ENCODE data around the gene KDM4C. TPM values are rescaled to one million over a fixed set of nuclear protein-coding genes. Genes with fewer than 3 reads are reported as not detected.

The KDM4C gene
- polyA plus RNA-seq, 4 donors: 12.6 to 27.3 (median 18.9) TPM

DNA sequence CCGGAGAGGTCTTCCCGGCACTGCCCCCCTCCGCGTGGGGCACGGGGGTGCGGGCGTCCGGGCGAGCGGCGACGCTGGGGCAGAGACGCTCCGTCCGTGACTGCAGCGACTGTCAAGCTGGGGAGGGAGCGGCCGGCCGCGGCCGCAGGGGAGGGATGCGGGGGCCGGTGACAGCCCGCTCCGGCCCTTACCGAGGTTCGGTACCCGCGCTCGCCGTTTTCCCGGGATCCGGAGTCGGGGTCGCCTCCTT lies 400 bp downstream of the KDM4C start:
- peaks cover 0 to 4% (median 2%) of the 10 kb centered on the region in 3 donors for H3K4me1 ChIP-seq (ENCODE audit: control insufficient read depth in 3 of 3, insufficient read depth in 2 of 3, low read depth in 1 of 3, low read length in 2 of 3)
- no peak for DNase-seq
- H3K9me3 ChIP-seq (ENCODE audit: control insufficient read depth in 2 of 2, insufficient read depth in 1 of 2, low read depth in 1 of 2, low read length in 1 of 2): peaks cover 0 to 3% of the 10 kb centered on the region in 2 donors
- no peak for FAIRE-seq
- H3K36me3 ChIP-seq (ENCODE audit: control insufficient read depth in 3 of 3, insufficient read depth in 2 of 3, low read depth in 1 of 3, low read length in 3 of 3): peaks cover 0 to 2% (median 0%) of the 10 kb centered on the region in 3 donors
- 0 to 1% (median 1%) methylated on average over 29 to 35 of the region's 35 CpGs for WGBS, 3 donors
- H3K4me3 ChIP-seq (ENCODE audit: low read depth in 1 of 3, low read length in 3 of 3): peak overlapping the region; percentile 81 to 92 (median 85)
- H3K27me3 ChIP-seq (ENCODE audit: control insufficient read depth in 3 of 3, insufficient read depth in 3 of 3, low read length in 3 of 3): no peaks in the 10 kb centered on the region
- H3K27ac ChIP-seq (ENCODE audit: low read depth in 1 of 3, low read length in 2 of 3): peak overlapping the region; percentile 96 to 98 (median 98)

DNA sequence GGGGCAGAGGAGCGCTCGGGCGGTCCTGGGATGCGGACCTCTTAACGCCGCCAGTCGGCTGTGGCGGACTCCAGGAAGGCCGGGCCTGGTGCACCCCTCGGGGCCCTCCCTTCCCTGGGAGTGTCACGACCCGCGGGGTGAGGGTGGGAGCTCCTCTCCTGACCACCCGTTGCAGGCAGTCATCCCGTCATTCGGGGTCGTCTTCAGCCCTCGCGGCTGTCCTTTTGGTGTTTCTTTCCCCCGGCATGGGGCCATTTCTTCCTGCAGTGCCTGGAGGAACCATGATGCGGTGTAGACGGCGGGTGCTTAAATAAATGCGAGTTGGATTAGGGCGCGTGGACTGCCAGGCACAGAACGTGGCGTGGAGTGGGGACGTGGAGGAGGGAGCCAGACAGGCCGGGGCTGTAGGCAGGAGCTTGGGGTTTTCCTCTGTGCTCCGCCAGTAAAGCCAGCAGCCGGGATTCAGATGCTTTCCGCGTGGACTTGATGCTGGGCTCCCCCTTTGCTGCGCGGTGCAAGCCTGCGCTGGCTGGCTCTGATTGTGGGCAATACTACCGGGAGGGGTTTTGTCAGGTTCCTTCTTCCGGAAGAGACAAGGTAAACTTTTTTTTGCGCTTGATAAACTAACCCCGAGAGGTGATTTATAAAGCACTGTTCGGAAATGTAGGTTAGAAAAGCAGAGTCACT lies 868 bp downstream of the KDM4C start:
- Histone ChIP-seq H3K9me3 (ENCODE audit: control insufficient read depth in 2 of 2, insufficient read depth in 1 of 2, low read depth in 1 of 2, low read length in 1 of 2) (peaks cover 0 to 5% of the 10 kb centered on the region in 2 donors), H3K27ac (ENCODE audit: low read depth in 1 of 3, low read length in 2 of 3) (peak overlapping the region; percentile 96 to 98 (median 98)), H3K4me3 (ENCODE audit: low read depth in 1 of 3, low read length in 3 of 3) (peak overlapping the region; percentile 81 to 92 (median 85)), H3K27me3 (ENCODE audit: control insufficient read depth in 3 of 3, insufficient read depth in 3 of 3, low read length in 3 of 3) (no peaks in the 10 kb centered on the region), H3K36me3 (ENCODE audit: control insufficient read depth in 3 of 3, insufficient read depth in 2 of 3, low read depth in 1 of 3, low read length in 3 of 3) (peaks cover 0 to 4% (median 0%) of the 10 kb centered on the region in 3 donors), H3K4me1 (ENCODE audit: control insufficient read depth in 3 of 3, insufficient read depth in 2 of 3, low read depth in 1 of 3, low read length in 2 of 3) (peaks cover 0 to 4% (median 2%) of the 10 kb centered on the region in 3 donors)
- FAIRE-seq (no peak), DNase-seq (peak; percentile 65 to 87)
- WGBS, 3 donors: 0% methylated on average over 42 of the region's 42 CpGs

GRCh38 chr9:6759185-6759977 lies 1.6 kb downstream of the KDM4C start:
- peaks cover 0 to 5% (median 0%) of the 10 kb centered on the region in 3 donors for H3K36me3 ChIP-seq (ENCODE audit: control insufficient read depth in 3 of 3, insufficient read depth in 2 of 3, low read depth in 1 of 3, low read length in 3 of 3)
- FAIRE-seq: no peak

GRCh38 chr9:6761306-6761705 lies 3.5 kb downstream of the KDM4C start:
- H3K4me1 ChIP-seq (ENCODE audit: control insufficient read depth in 3 of 3, insufficient read depth in 2 of 3, low read depth in 1 of 3, low read length in 2 of 3): peaks cover 0 to 7% (median 4%) of the 10 kb centered on the region in 3 donors

More at GRCh38 chr9:6759185-6759977, 1.6 kb downstream of the KDM4C start:
- Histone ChIP-seq H3K4me1 (ENCODE audit: control insufficient read depth in 3 of 3, insufficient read depth in 2 of 3, low read depth in 1 of 3, low read length in 2 of 3) (peaks cover 0 to 4% (median 2%) of the 10 kb centered on the region in 3 donors), H3K27ac (ENCODE audit: low read depth in 1 of 3, low read length in 2 of 3) (peak overlapping the region; percentile 96 to 98 (median 98)), H3K4me3 (ENCODE audit: low read depth in 1 of 3, low read length in 3 of 3) (peak overlapping the region; percentile 81 to 92 (median 85)), H3K27me3 (ENCODE audit: control insufficient read depth in 3 of 3, insufficient read depth in 3 of 3, low read length in 3 of 3) (no peaks in the 10 kb centered on the region), H3K9me3 (ENCODE audit: control insufficient read depth in 2 of 2, insufficient read depth in 1 of 2, low read depth in 1 of 2, low read length in 1 of 2) (peaks cover 0 to 5% of the 10 kb centered on the region in 2 donors)
- 9 to 23% (median 13%) methylated on average over 27 of the region's 27 CpGs for WGBS, 3 donors
- DNase-seq: no peak

DNA sequence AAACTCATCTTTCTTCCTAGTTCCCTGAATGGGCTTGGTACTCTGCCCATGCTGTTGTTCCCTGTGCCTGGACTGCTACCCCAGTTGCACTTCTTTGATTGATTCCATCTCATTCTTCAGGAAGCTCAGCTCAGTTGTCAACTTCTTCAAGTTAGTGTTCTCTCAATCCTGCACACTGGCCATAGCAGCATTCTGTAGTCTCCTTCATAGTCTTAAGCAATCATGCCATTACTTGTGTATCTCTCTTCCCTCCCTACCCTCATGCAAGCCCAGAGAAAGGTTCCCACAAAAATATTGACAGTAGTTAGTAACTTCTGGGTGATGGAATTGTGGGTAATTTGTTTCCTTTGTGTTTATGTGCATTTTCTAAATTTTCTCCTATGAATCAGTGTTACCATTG lies 5.5 kb downstream of the KDM4C start:
- Histone ChIP-seq H3K36me3 (ENCODE audit: control insufficient read depth in 3 of 3, insufficient read depth in 2 of 3, low read depth in 1 of 3, low read length in 3 of 3) (peaks cover 0 to 5% (median 0%) of the 10 kb centered on the region in 3 donors), H3K4me3 (ENCODE audit: low read depth in 1 of 3, low read length in 3 of 3) (no peak overlapping the region), H3K9me3 (ENCODE audit: control insufficient read depth in 2 of 2, insufficient read depth in 1 of 2, low read depth in 1 of 2, low read length in 1 of 2) (peaks cover 0 to 5% of the 10 kb centered on the region in 2 donors), H3K4me1 (ENCODE audit: control insufficient read depth in 3 of 3, insufficient read depth in 2 of 3, low read depth in 1 of 3, low read length in 2 of 3) (peaks cover 0 to 7% (median 4%) of the 10 kb centered on the region in 3 donors), H3K27ac (ENCODE audit: low read depth in 1 of 3, low read length in 2 of 3) (no peak overlapping the region), H3K27me3 (ENCODE audit: control insufficient read depth in 3 of 3, insufficient read depth in 3 of 3, low read length in 3 of 3) (no peaks in the 10 kb centered on the region)
- DNase-seq (no peak), FAIRE-seq (no peak)

More at GRCh38 chr9:6761306-6761705, 3.5 kb downstream of the KDM4C start:
- Histone ChIP-seq H3K27ac (ENCODE audit: low read depth in 1 of 3, low read length in 2 of 3) (no peak overlapping the region), H3K4me3 (ENCODE audit: low read depth in 1 of 3, low read length in 3 of 3) (no peak overlapping the region), H3K9me3 (ENCODE audit: control insufficient read depth in 2 of 2, insufficient read depth in 1 of 2, low read depth in 1 of 2, low read length in 1 of 2) (peaks cover 0 to 5% of the 10 kb centered on the region in 2 donors), H3K27me3 (ENCODE audit: control insufficient read depth in 3 of 3, insufficient read depth in 3 of 3, low read length in 3 of 3) (no peaks in the 10 kb centered on the region), H3K36me3 (ENCODE audit: control insufficient read depth in 3 of 3, insufficient read depth in 2 of 3, low read depth in 1 of 3, low read length in 3 of 3) (peaks cover 0 to 5% (median 0%) of the 10 kb centered on the region in 3 donors)
- 35 to 77% (median 43%) methylated on average over 4 of the region's 4 CpGs for WGBS, 3 donors
- FAIRE-seq (no peak), DNase-seq (no peak)

GRCh38 chr9:6764011-6764410 lies 6.2 kb downstream of the KDM4C start:
- Histone ChIP-seq H3K27me3 (ENCODE audit: control insufficient read depth in 3 of 3, insufficient read depth in 3 of 3, low read length in 3 of 3) (no peaks in the 10 kb centered on the region), H3K36me3 (ENCODE audit: control insufficient read depth in 3 of 3, insufficient read depth in 2 of 3, low read depth in 1 of 3, low read length in 3 of 3) (peaks cover 0 to 5% (median 0%) of the 10 kb centered on the region in 3 donors), H3K9me3 (ENCODE audit: control insufficient read depth in 2 of 2, insufficient read depth in 1 of 2, low read depth in 1 of 2, low read length in 1 of 2) (peaks cover 0 to 5% of the 10 kb centered on the region in 2 donors), H3K27ac (ENCODE audit: low read depth in 1 of 3, low read length in 2 of 3) (no peak overlapping the region), H3K4me1 (ENCODE audit: control insufficient read depth in 3 of 3, insufficient read depth in 2 of 3, low read depth in 1 of 3, low read length in 2 of 3) (peaks cover 0 to 7% (median 4%) of the 10 kb centered on the region in 3 donors), H3K4me3 (ENCODE audit: low read depth in 1 of 3, low read length in 3 of 3) (no peak overlapping the region)
- WGBS, 3 donors: 96 to 100% (median 99%) methylated on average over 2 of the region's 2 CpGs
- FAIRE-seq (no peak), DNase-seq (no peak)

DNA sequence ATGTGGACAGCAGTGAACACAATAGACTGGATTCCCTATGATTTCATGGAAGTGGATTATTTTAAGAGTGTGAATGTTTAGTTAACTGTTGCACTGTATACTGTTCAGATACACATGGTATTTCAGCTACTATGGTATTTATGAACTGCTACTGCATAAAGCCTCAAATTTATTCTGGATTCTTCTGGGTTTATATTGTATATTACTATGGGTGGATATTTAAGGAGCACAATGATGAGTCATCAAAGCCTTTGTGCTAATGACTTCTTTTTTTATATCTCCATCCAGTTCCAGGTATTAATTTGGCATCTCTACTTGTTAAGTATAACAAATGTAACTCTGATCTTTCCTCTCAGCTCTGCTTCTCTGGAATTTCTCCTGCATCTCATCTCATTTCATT lies 6.8 kb downstream of the KDM4C start:
- peaks cover 0 to 5% (median 0%) of the 10 kb centered on the region in 3 donors for H3K36me3 ChIP-seq (ENCODE audit: control insufficient read depth in 3 of 3, insufficient read depth in 2 of 3, low read depth in 1 of 3, low read length in 3 of 3)
- FAIRE-seq (no peak), DNase-seq (no peak)

GRCh38 chr9:6764950-6765349 lies 7.2 kb downstream of the KDM4C start:
- Histone ChIP-seq H3K27me3 (ENCODE audit: control insufficient read depth in 3 of 3, insufficient read depth in 3 of 3, low read length in 3 of 3) (no peaks in the 10 kb centered on the region), H3K4me3 (ENCODE audit: low read depth in 1 of 3, low read length in 3 of 3) (no peak overlapping the region), H3K4me1 (ENCODE audit: control insufficient read depth in 3 of 3, insufficient read depth in 2 of 3, low read depth in 1 of 3, low read length in 2 of 3) (peaks cover 0 to 7% (median 3%) of the 10 kb centered on the region in 3 donors), H3K36me3 (ENCODE audit: control insufficient read depth in 3 of 3, insufficient read depth in 2 of 3, low read depth in 1 of 3, low read length in 3 of 3) (peaks cover 0 to 5% (median 0%) of the 10 kb centered on the region in 3 donors), H3K27ac (ENCODE audit: low read depth in 1 of 3, low read length in 2 of 3) (no peak overlapping the region), H3K9me3 (ENCODE audit: control insufficient read depth in 2 of 2, insufficient read depth in 1 of 2, low read depth in 1 of 2, low read length in 1 of 2) (peaks cover 0 to 5% of the 10 kb centered on the region in 2 donors)
- DNase-seq (no peak), FAIRE-seq (no peak)
- 43 to 100% (median 90%) methylated on average over 1 of the region's 1 CpG for WGBS, 3 donors

More for the DNA sequence above, 6.8 kb downstream of the KDM4C start:
- Histone ChIP-seq H3K27ac (ENCODE audit: low read depth in 1 of 3, low read length in 2 of 3) (no peak overlapping the region), H3K9me3 (ENCODE audit: control insufficient read depth in 2 of 2, insufficient read depth in 1 of 2, low read depth in 1 of 2, low read length in 1 of 2) (peaks cover 0 to 5% of the 10 kb centered on the region in 2 donors), H3K27me3 (ENCODE audit: control insufficient read depth in 3 of 3, insufficient read depth in 3 of 3, low read length in 3 of 3) (no peaks in the 10 kb centered on the region), H3K4me3 (ENCODE audit: low read depth in 1 of 3, low read length in 3 of 3) (no peak overlapping the region), H3K4me1 (ENCODE audit: control insufficient read depth in 3 of 3, insufficient read depth in 2 of 3, low read depth in 1 of 3, low read length in 2 of 3) (peaks cover 0 to 7% (median 4%) of the 10 kb centered on the region in 3 donors)
